OCI-LY1 (cell line): ENCODE results near the gene POLD3.

ENCODE experiments used
- H2AFZ ChIP-seq: fragments of 200-600 bp; sonication (generic), shearing (Covaris generic); 2 replicates; pipeline ENCODE4 v1.6.0; 2014; ENCODE audit warnings: antibody characterized with exemption, mild to moderate bottlenecking, low read length
- H3F3A ChIP-seq: fragments of 200-600 bp; sonication (generic), shearing (Covaris generic); 2 replicates; pipeline ENCODE4 v1.6.0; 2014; ENCODE audit warnings: mild to moderate bottlenecking, antibody characterized with exemption, low read length, moderate library complexity; ENCODE audit not compliant: insufficient read depth
- H3K27ac ChIP-seq: fragments of 200-600 bp; sonication (generic); 2 replicates; pipeline ENCODE4 v1.5.1; 2014; ENCODE audit warnings: low read length, mixed run types, mild to moderate bottlenecking, low read depth; ENCODE audit not compliant: poor library complexity, severe bottlenecking
- H3K27me3 ChIP-seq: fragments of 200-600 bp; sonication (generic); 2 replicates; pipeline ENCODE4 v1.6.0; 2014; ENCODE audit warnings: antibody characterized with exemption, mild to moderate bottlenecking, low read length, moderate library complexity; ENCODE audit not compliant: insufficient read depth
- H3K36me3 ChIP-seq: fragments of 200-600 bp; sonication (generic); 2 replicates; pipeline ENCODE4 v1.6.1; 2014; ENCODE audit warnings: mild to moderate bottlenecking, antibody characterized with exemption, low read length, moderate library complexity, mixed read lengths; ENCODE audit not compliant: insufficient read depth
- H3K4me1 ChIP-seq: fragments of 200-600 bp; sonication (generic); 2 replicates; pipeline ENCODE4 v1.5.1; 2014; ENCODE audit warnings: mild to moderate bottlenecking, low read length, moderate library complexity; ENCODE audit not compliant: insufficient read depth, severe bottlenecking
- H3K4me2 ChIP-seq: fragments of 200-600 bp; sonication (generic), shearing (Covaris generic); 2 replicates; pipeline ENCODE4 v1.6.1; 2014; ENCODE audit warnings: low read length
- H3K4me3 ChIP-seq: fragments of 200-600 bp; sonication (generic); 2 replicates; pipeline ENCODE4 v1.5.1; 2014; ENCODE audit warnings: low read length, low read depth, mild to moderate bottlenecking, mixed read lengths; ENCODE audit not compliant: poor library complexity, severe bottlenecking
- H3K79me2 ChIP-seq: fragments of 200-600 bp; shearing (Covaris generic); 2 replicates; pipeline ENCODE4 v1.6.1; 2016; ENCODE audit warnings: mixed run types, low read length, mixed read lengths; ENCODE audit not compliant: insufficient read depth
- H3K9ac ChIP-seq: fragments of 200-600 bp; sonication (generic), shearing (Covaris generic); 2 replicates; pipeline ENCODE4 v1.6.1; 2014; ENCODE audit warnings: mild to moderate bottlenecking, low read length, mixed read lengths
- H3K9me2 ChIP-seq: fragments of 200-600 bp; sonication (generic), shearing (Covaris generic); 2 replicates; pipeline ENCODE4 v1.6.1; 2014; ENCODE audit warnings: low read depth, mild to moderate bottlenecking, low read length, mixed read lengths
- H3K9me3 ChIP-seq: fragments of 200-600 bp; shearing (Covaris generic); 2 replicates; pipeline ENCODE4 v1.6.1; 2014; ENCODE audit warnings: low read length, mixed read lengths
- H4K20me1 ChIP-seq: fragments of 200-600 bp; sonication (generic), shearing (Covaris generic); 2 replicates; pipeline ENCODE4 v1.6.0; 2016; ENCODE audit warnings: mild to moderate bottlenecking, low read length; ENCODE audit not compliant: insufficient read depth
- CTCF ChIP-seq: fragments of 200-600 bp; sonication (generic), shearing (Covaris generic); IDR thresholded peaks from 2 replicates; pipeline ENCODE4 v1.5.1; 2017; ENCODE audit warnings: mild to moderate bottlenecking, antibody characterized with exemption, low read length, moderate library complexity, mixed read lengths
- EZH2 ChIP-seq: fragments of 200-600 bp; sonication (generic), shearing (Covaris generic); IDR thresholded peaks from 2 replicates; pipeline ENCODE4 v1.8.0; 2017; ENCODE audit warnings: borderline replicate concordance, mixed run types, mild to moderate bottlenecking, antibody characterized with exemption, low read length, moderate library complexity, mixed read lengths

The POLD3 gene

GRCh38 chr11:74644081-74644480 is 51.7 kb downstream of the POLD3 start:
- Histone ChIP-seq H3K4me1 (no peaks in the 10 kb centered on the region), H4K20me1 (no peaks in the 10 kb centered on the region), H3K36me3 (peaks cover 59% of the 10 kb centered on the region), H3K27me3 (no peaks in the 10 kb centered on the region), H2AFZ (no peak overlapping the region), H3K4me3 (no peak overlapping the region), H3K79me2 (no peaks in the 10 kb centered on the region), H3K27ac (no peak overlapping the region), H3K9me2 (no peaks in the 10 kb centered on the region), H3K9ac (no peak overlapping the region), H3K9me3 (no peaks in the 10 kb centered on the region), H3F3A (no peaks in the 10 kb centered on the region), H3K4me2 (no peak overlapping the region)
- no peak for TF ChIP-seq EZH2
- no peak for TF ChIP-seq CTCF

GRCh38 chr11:74646215-74646614 is 53.8 kb downstream of the POLD3 start:
- Histone ChIP-seq H3K79me2 (no peaks in the 10 kb centered on the region), H3F3A (no peaks in the 10 kb centered on the region), H3K27ac (no peak overlapping the region), H3K4me2 (no peak overlapping the region), H3K4me1 (no peaks in the 10 kb centered on the region), H3K4me3 (no peak overlapping the region), H3K9me2 (no peaks in the 10 kb centered on the region), H3K9me3 (no peaks in the 10 kb centered on the region), H2AFZ (no peak overlapping the region), H3K9ac (no peak overlapping the region), H3K27me3 (no peaks in the 10 kb centered on the region), H4K20me1 (no peaks in the 10 kb centered on the region), H3K36me3 (peaks cover 39% of the 10 kb centered on the region)
- TF ChIP-seq EZH2 (no peak), CTCF (no peak)

GRCh38 chr11:74646954-74647353 is 54.6 kb downstream of the POLD3 start:
- no peak overlapping the region for H3K4me2 ChIP-seq
- H4K20me1 ChIP-seq = no peaks in the 10 kb centered on the region
- no peak overlapping the region for H2AFZ ChIP-seq
- H3F3A ChIP-seq = no peaks in the 10 kb centered on the region
- H3K79me2 ChIP-seq = no peaks in the 10 kb centered on the region
- no peak overlapping the region for H3K9ac ChIP-seq
- no peaks in the 10 kb centered on the region for H3K4me1 ChIP-seq
- H3K27ac ChIP-seq = no peak overlapping the region
- no peak overlapping the region for H3K4me3 ChIP-seq
- peaks cover 36% of the 10 kb centered on the region for H3K36me3 ChIP-seq
- H3K9me3 ChIP-seq = no peaks in the 10 kb centered on the region
- no peaks in the 10 kb centered on the region for H3K27me3 ChIP-seq
- H3K9me2 ChIP-seq = no peaks in the 10 kb centered on the region
- no peak for TF ChIP-seq EZH2
- no peak for TF ChIP-seq CTCF
